K562 (cell line): ENCODE results near the gene PLCB1. TPM values are rescaled to one million over a fixed set of nuclear protein-coding genes. Genes with fewer than 3 reads are reported as not detected.

ENCODE experiments used
- ATAC-seq: fragments of 200-7000 bp; cut with Tn5 transposase; 3 replicates; pipeline ENCODE4 v1.9.1; 2020; ENCODE audit warnings: moderate library complexity
- BruUV-seq: library from RNA; stranded (reverse); fragments of 400-500 nt; replicated peaks from 2 replicates; lab custom pipeline; 2021; lab: Mats Ljungman, UMichigan
- CTCF ChIA-PET: fragments of 300-600 bp; formaldehyde crosslinking; extraction: SDS; loops from one replicate; lab custom pipeline; 2021; ENCODE audit warnings: low intra/inter-chr PET ratio; lab: Yijun Ruan, JAX
- POLR2A ChIA-PET: fragments of 300-600, 350-650 bp; sonication (Branson Sonifier 250); formaldehyde crosslinking; extraction: SDS; loops from one replicate; lab custom pipeline; 2021; ENCODE audit warnings: antibody characterized with exemption, inconsistent platforms; lab: Yijun Ruan, JAX
- DNase-seq, 4 experiments: peaks; one replicate each; pipeline versions ENCODE4 v3.0.0 to v3.0.0-alpha.2; 2011 to 2018; ENCODE audit warnings: low spot score in 3 of 4, mixed read lengths in 3 of 4; ENCODE audit errors: extremely low read depth in 1 of 4
- FAIRE-seq: peaks from 2 replicates; lab custom pipeline; 2011; peaks lifted over from hg19 to GRCh38; lab: Jason Lieb, UNC
- H2AFZ ChIP-seq: 2 replicates; pipeline ENCODE4 v1.6.0; 2011; ENCODE audit warnings: low read depth, low read length, control low read depth, inconsistent platforms
- H3K27ac ChIP-seq: fragments of 200-600 bp; 3 replicates; pipeline ENCODE4 v1.8.0; 2011; ENCODE audit warnings: low read depth, mild to moderate bottlenecking, control low read depth, inconsistent platforms, low read length, moderate library complexity, mixed read lengths; ENCODE audit errors: extremely low read depth
- H3K27me3 ChIP-seq, 2 experiments: fragments of 300-600 bp in 1 of 2; 2 replicates in 1 of 2; 3 replicates in 1 of 2; pipeline versions ENCODE4 v1.6.0 to v1.8.0; 2011; ENCODE audit warnings: inconsistent platforms in 2 of 2, low read length in 2 of 2, mild to moderate bottlenecking in 1 of 2, mixed read lengths in 1 of 2, moderate library complexity in 1 of 2; ENCODE audit not compliant: control insufficient read depth in 2 of 2, insufficient read depth in 2 of 2
- H3K36me3 ChIP-seq: fragments of 300-600 bp; 3 replicates; pipeline ENCODE4 v1.8.0; 2011; ENCODE audit warnings: mild to moderate bottlenecking, low read length, inconsistent platforms; ENCODE audit not compliant: control insufficient read depth, insufficient read depth
- H3K4me1 ChIP-seq, 2 experiments: fragments of 200-600 bp in 1 of 2; replicated peaks in 1 of 2; 2 replicates in 1 of 2; 3 replicates in 1 of 2; pipeline versions ENCODE4 v1.5.1 to v1.8.0; 2011; ENCODE audit warnings: inconsistent platforms in 2 of 2, low read length in 2 of 2, mild to moderate bottlenecking in 1 of 2, mixed read lengths in 1 of 2, moderate library complexity in 1 of 2; ENCODE audit not compliant: control insufficient read depth in 2 of 2, insufficient read depth in 2 of 2
- H3K4me2 ChIP-seq: 2 replicates; pipeline ENCODE4 v1.6.1; 2011; ENCODE audit warnings: low read length, control low read depth, inconsistent platforms, mixed read lengths; ENCODE audit not compliant: insufficient read depth
- H3K4me3 ChIP-seq: fragments of 200-600 bp; sonication (generic), shearing (Covaris generic); 2 replicates; pipeline ENCODE4 v1.5.1; 2016; ENCODE audit warnings: control low read depth, inconsistent platforms
- H3K79me2 ChIP-seq: fragments of 200-600 bp; 3 replicates; pipeline ENCODE4 v1.8.0; 2011; ENCODE audit warnings: low read length, inconsistent platforms; ENCODE audit not compliant: control insufficient read depth, insufficient read depth
- H3K9ac ChIP-seq, 2 experiments: 2 replicates each; pipeline versions ENCODE4 v1.6.0 to v1.6.1; 2011; ENCODE audit warnings: low read depth in 2 of 2, low read length in 2 of 2, control low read depth in 1 of 2, inconsistent platforms in 1 of 2, mild to moderate bottlenecking in 1 of 2, mixed read lengths in 1 of 2; ENCODE audit not compliant: insufficient read depth in 1 of 2
- H3K9me1 ChIP-seq: one replicate; pipeline ENCODE4 v1.6.0; 2011; ENCODE audit warnings: inconsistent platforms, mild to moderate bottlenecking, low read length, moderate library complexity; ENCODE audit not compliant: control insufficient read depth, insufficient read depth
- H3K9me3 ChIP-seq: replicated peaks from 2 replicates; pipeline ENCODE4 v1.5.1; 2011; ENCODE audit warnings: low read depth, low read length, inconsistent platforms; ENCODE audit not compliant: control insufficient read depth, insufficient read depth
- H4K20me1 ChIP-seq: replicated peaks from 2 replicates; pipeline ENCODE4 v1.6.1; 2011; ENCODE audit warnings: low read length, inconsistent platforms, mixed read lengths; ENCODE audit not compliant: control insufficient read depth, insufficient read depth
- KAT8 ChIP-seq: fragments of 450-650 bp; IDR thresholded peaks from 2 replicates; pipeline ENCODE4 v1.6.1; 2016; ENCODE audit warnings: low read depth, mild to moderate bottlenecking
- KDM1A ChIP-seq, 2 experiments: fragments of 450-650 bp; IDR thresholded peaks; 2 replicates each; pipeline ENCODE4 v1.6.1; 2016; ENCODE audit warnings: mild to moderate bottlenecking in 2 of 2
- KLF13 ChIP-seq: fragments of 450-650 bp; IDR thresholded peaks from 2 replicates; pipeline ENCODE4 v1.6.1; 2016; ENCODE audit warnings: missing genetic modification characterization, low read depth, mild to moderate bottlenecking, missing compliant biosample characterization, moderate library complexity, borderline replicate concordance
- NFIX ChIP-seq: fragments of 250-450 bp; sonication (Bioruptor Pico); IDR thresholded peaks from 2 replicates; pipeline ENCODE4 v1.4.0; 2020; ENCODE audit warnings: low read depth, mild to moderate bottlenecking, moderate library complexity
- SNIP1 ChIP-seq: fragments of 450-650 bp; IDR thresholded peaks from 2 replicates; pipeline ENCODE4 v1.7.1; 2017; ENCODE audit warnings: low read depth, mild to moderate bottlenecking
- ZFP1 ChIP-seq: fragments of 450-650 bp; formaldehyde crosslinking; IDR thresholded peaks from 2 replicates; pipeline ENCODE4 v1.4.0; 2020; ENCODE audit warnings: mild to moderate bottlenecking, mixed read lengths
- ZKSCAN8 ChIP-seq: fragments of 200-800 bp; sonication (Bioruptor generic); IDR thresholded peaks from 2 replicates; pipeline ENCODE4 v1.6.1; 2016; ENCODE audit warnings: missing genetic modification characterization, missing compliant biosample characterization
- WGBS: fragments of 100-300 bp; shearing (Covaris generic); methylation state at CpG from one replicate; pipeline ENCODE4 v1.1.6; 2016; ENCODE audit warnings: low coverage, mixed read lengths; ENCODE audit not compliant: insufficient coverage; ENCODE audit errors: missing lambda C conversion rate; 5-methylcytosine and 5-hydroxymethylcytosine counted together
- in situ Hi-C: fragments of 300-500 bp; cut with MboI; formaldehyde crosslinking; loops from 4 replicates; pipeline ENCODE4 v1.15.0; 2018; ENCODE audit warnings: inconsistent platforms, mixed read lengths
- intact Hi-C: fragments of 100-400 bp; cut with micrococcal nuclease; formaldehyde crosslinking; loops from 2 replicates; pipeline ENCODE4 v1.14.2; 2022
- polyA plus RNA-seq, 8 experiments: library from polyadenylated mRNA; depleted of rRNA in 4 of 8; stranded (reverse) in 5 of 8; unstranded in 3 of 8; fragments of >200 nt; fragmentation: Nextera tagmentation in 2 of 8; fragmentation: Illumina TruSeq in 1 of 8; extraction: Ambion mirVana in 2 of 8; extraction: Trizol in 1 of 8; gene quantifications; 2 replicates each; pipeline versions ENCODE4 v1.2.1 to v1.2.3, GENCODE V29; 2011 to 2014; ENCODE audit warnings: inconsistent platforms in 1 of 8, missing spikeins in 1 of 8
- total RNA-seq, 7 experiments: library from RNA; depleted of rRNA in 6 of 7; stranded (reverse); fragments of >200 nt in 6 of 7; fragmentation: Illumina TruSeq in 2 of 7; extraction: Trizol in 2 of 7; gene quantifications; 2 replicates each; pipeline versions ENCODE4 v1.2.1 to v1.2.3, GENCODE V29; 2011 to 2021; ENCODE audit warnings: low replicate concordance in 1 of 7
- TF ChIP-seq, protein P1 (sequence below): fragments of 450-650 bp; IDR thresholded peaks from 2 replicates; pipeline ENCODE4 v1.6.1; 2017; ENCODE audit warnings: antibody characterized with exemption
- TF ChIP-seq, protein P2 (sequence below): fragments of 150-350 bp; conservative IDR thresholded peaks from 2 replicates; pipeline ENCODE4 v1.6.1; 2014; ENCODE audit warnings: low read length
- TF ChIP-seq, protein P3 (sequence below): sonication (generic); formaldehyde crosslinking; IDR thresholded peaks from 2 replicates; pipeline ENCODE4 v1.8.0; 2022; ENCODE audit warnings: mild to moderate bottlenecking, missing genetic modification reagents
- TF ChIP-seq, protein P4 (sequence below): fragments of 450-650 bp; formaldehyde crosslinking; IDR thresholded peaks from 2 replicates; pipeline ENCODE4 v1.4.0; 2022; ENCODE audit warnings: mild to moderate bottlenecking, moderate library complexity
- TF ChIP-seq, protein P5 (sequence below): fragments of 450-650 bp; IDR thresholded peaks from 2 replicates; pipeline ENCODE4 v1.6.1; 2016; ENCODE audit warnings: low read depth, mild to moderate bottlenecking, moderate library complexity

PLCB1 gene
- total and polyA plus RNA-seq, 9 of the 15 experiments (the other 6 are each of a cell fraction or from before 2014, with no cell fraction given), result 0.34 to 3.1 (median 1.3) TPM

DNA sequence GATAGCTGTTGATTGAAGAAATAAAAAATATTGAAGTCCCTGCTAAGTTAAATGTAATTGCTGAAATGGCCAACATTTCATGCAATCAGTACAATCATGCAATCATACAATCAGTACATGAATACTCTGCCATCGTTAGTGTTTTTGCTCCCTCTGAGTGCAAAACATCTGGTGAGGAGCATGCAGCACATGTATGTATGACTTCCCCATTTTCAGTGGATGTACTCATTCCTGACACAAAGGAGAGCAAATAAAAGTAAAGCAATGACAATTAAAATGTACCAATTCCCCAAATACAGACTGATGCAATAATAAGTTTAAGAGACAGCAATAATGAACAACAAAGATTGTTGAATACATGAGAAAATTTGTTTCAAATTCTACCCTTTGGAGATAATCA, 140.7 kb downstream of the PLCB1 start:
- H3K4me1 ChIP-seq, result no peaks in the 10 kb centered on the region
- H3K9me3 ChIP-seq, result no peaks in the 10 kb centered on the region
- ChIA-PET POLR2A (no interaction called here), CTCF (no interaction called here)
- BruUV-seq, result no TSS peak
- H2AFZ ChIP-seq, result no peak overlapping the region
- no peaks in the 10 kb centered on the region for H3K36me3 ChIP-seq
- H4K20me1 ChIP-seq, result no peaks in the 10 kb centered on the region
- ATAC-seq (no peak), FAIRE-seq (no peak), DNase-seq (no peak)
- in situ Hi-C loops (no loop called here), intact Hi-C loops (no loop called here)
- H3K4me2 ChIP-seq, result no peak overlapping the region
- H3K27ac ChIP-seq, result no peak overlapping the region
- no peaks in the 10 kb centered on the region for H3K79me2 ChIP-seq
- no peaks in the 10 kb centered on the region for H3K27me3 ChIP-seq
- H3K9me1 ChIP-seq, result no peaks in the 10 kb centered on the region
- no peak overlapping the region for H3K4me3 ChIP-seq
- H3K9ac ChIP-seq, result no peak overlapping the region
- WGBS, result 0% methylated on average over 1 of the region's 1 CpG
- no peak for TF ChIP-seq NFIX
- no peak for TF ChIP-seq KDM1A (IDR thresholded peaks at IDR 0.05)
- no peak for TF ChIP-seq ZFP1 (CRISPR knock-in tag)
- TF ChIP-seq, protein P1, sequence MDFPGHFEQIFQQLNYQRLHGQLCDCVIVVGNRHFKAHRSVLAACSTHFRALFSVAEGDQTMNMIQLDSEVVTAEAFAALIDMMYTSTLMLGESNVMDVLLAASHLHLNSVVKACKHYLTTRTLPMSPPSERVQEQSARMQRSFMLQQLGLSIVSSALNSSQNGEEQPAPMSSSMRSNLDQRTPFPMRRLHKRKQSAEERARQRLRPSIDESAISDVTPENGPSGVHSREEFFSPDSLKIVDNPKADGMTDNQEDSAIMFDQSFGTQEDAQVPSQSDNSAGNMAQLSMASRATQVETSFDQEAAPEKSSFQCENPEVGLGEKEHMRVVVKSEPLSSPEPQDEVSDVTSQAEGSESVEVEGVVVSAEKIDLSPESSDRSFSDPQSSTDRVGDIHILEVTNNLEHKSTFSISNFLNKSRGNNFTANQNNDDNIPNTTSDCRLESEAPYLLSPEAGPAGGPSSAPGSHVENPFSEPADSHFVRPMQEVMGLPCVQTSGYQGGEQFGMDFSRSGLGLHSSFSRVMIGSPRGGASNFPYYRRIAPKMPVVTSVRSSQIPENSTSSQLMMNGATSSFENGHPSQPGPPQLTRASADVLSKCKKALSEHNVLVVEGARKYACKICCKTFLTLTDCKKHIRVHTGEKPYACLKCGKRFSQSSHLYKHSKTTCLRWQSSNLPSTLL, result no peak
- no peak for TF ChIP-seq SNIP1
- TF ChIP-seq KLF13 (tag), result no peak
- TF ChIP-seq ZKSCAN8 (CRISPR knock-in tag), result no peak
- TF ChIP-seq, protein P2, sequence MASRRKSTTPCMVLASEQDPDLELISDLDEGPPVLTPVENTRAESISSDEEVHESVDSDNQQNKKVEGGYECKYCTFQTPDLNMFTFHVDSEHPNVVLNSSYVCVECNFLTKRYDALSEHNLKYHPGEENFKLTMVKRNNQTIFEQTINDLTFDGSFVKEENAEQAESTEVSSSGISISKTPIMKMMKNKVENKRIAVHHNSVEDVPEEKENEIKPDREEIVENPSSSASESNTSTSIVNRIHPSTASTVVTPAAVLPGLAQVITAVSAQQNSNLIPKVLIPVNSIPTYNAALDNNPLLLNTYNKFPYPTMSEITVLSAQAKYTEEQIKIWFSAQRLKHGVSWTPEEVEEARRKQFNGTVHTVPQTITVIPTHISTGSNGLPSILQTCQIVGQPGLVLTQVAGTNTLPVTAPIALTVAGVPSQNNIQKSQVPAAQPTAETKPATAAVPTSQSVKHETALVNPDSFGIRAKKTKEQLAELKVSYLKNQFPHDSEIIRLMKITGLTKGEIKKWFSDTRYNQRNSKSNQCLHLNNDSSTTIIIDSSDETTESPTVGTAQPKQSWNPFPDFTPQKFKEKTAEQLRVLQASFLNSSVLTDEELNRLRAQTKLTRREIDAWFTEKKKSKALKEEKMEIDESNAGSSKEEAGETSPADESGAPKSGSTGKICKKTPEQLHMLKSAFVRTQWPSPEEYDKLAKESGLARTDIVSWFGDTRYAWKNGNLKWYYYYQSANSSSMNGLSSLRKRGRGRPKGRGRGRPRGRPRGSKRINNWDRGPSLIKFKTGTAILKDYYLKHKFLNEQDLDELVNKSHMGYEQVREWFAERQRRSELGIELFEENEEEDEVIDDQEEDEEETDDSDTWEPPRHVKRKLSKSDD, result no peak
- TF ChIP-seq, protein P3, sequence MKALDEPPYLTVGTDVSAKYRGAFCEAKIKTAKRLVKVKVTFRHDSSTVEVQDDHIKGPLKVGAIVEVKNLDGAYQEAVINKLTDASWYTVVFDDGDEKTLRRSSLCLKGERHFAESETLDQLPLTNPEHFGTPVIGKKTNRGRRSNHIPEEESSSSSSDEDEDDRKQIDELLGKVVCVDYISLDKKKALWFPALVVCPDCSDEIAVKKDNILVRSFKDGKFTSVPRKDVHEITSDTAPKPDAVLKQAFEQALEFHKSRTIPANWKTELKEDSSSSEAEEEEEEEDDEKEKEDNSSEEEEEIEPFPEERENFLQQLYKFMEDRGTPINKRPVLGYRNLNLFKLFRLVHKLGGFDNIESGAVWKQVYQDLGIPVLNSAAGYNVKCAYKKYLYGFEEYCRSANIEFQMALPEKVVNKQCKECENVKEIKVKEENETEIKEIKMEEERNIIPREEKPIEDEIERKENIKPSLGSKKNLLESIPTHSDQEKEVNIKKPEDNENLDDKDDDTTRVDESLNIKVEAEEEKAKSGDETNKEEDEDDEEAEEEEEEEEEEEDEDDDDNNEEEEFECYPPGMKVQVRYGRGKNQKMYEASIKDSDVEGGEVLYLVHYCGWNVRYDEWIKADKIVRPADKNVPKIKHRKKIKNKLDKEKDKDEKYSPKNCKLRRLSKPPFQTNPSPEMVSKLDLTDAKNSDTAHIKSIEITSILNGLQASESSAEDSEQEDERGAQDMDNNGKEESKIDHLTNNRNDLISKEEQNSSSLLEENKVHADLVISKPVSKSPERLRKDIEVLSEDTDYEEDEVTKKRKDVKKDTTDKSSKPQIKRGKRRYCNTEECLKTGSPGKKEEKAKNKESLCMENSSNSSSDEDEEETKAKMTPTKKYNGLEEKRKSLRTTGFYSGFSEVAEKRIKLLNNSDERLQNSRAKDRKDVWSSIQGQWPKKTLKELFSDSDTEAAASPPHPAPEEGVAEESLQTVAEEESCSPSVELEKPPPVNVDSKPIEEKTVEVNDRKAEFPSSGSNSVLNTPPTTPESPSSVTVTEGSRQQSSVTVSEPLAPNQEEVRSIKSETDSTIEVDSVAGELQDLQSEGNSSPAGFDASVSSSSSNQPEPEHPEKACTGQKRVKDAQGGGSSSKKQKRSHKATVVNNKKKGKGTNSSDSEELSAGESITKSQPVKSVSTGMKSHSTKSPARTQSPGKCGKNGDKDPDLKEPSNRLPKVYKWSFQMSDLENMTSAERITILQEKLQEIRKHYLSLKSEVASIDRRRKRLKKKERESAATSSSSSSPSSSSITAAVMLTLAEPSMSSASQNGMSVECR (CRISPR knock-in tag), result no peak
- TF ChIP-seq, protein P4, sequence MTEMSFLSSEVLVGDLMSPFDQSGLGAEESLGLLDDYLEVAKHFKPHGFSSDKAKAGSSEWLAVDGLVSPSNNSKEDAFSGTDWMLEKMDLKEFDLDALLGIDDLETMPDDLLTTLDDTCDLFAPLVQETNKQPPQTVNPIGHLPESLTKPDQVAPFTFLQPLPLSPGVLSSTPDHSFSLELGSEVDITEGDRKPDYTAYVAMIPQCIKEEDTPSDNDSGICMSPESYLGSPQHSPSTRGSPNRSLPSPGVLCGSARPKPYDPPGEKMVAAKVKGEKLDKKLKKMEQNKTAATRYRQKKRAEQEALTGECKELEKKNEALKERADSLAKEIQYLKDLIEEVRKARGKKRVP (CRISPR knock-in tag), result no peak
- TF ChIP-seq, protein P5, sequence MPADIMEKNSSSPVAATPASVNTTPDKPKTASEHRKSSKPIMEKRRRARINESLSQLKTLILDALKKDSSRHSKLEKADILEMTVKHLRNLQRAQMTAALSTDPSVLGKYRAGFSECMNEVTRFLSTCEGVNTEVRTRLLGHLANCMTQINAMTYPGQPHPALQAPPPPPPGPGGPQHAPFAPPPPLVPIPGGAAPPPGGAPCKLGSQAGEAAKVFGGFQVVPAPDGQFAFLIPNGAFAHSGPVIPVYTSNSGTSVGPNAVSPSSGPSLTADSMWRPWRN, result no peak
- TF ChIP-seq KAT8, result no peak
